Measurements from ENCODE around the gene CACNA1I. TPM values are rescaled to one million over a fixed set of nuclear protein-coding genes. Genes with fewer than 3 reads are reported as not detected.

Gene CACNA1I
- total RNA-seq, 1 experiment from 2014 or later, result 2.1 TPM

DNA sequence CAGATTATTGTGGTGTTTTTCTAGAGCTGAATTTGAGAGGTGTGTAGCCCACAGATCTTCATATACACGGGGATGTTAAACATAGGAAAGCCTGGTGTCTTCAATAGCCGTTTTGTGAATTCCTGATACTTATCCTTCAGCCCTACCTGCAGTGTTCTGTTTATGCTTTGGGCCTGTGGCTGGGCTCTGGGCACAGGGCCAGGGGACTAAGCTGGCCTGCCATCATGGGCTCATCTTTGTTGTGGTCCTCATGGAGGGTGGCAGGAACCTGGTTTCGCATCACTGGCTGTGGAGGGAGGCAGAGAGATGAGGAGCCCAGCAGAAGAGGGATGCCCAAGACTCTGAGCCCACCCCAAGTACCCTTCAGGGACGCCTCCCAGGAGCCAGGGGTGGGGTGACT is 112.4 kb downstream of the CACNA1I start:
- no peak for DNase-seq (ENCODE audit: low spot score)
- Mint-ChIP-seq H3K27me3 (ENCODE audit: low read depth) (no peaks in the 10 kb centered on the region), H3K36me3 (peaks cover 9% of the 10 kb centered on the region; the same call in 1 of the 2 replicates), H3K4me1 (peaks cover 3% of the 10 kb centered on the region; the same call in 1 of the 2 replicates), H3K9me3 (no peaks in the 10 kb centered on the region), H3K27ac (no peak overlapping the region), H3K4me3 (no peak overlapping the region)
- ChIA-PET POLR2A (no interaction called here), CTCF (no interaction called here)
- TF ChIP-seq, protein P1, sequence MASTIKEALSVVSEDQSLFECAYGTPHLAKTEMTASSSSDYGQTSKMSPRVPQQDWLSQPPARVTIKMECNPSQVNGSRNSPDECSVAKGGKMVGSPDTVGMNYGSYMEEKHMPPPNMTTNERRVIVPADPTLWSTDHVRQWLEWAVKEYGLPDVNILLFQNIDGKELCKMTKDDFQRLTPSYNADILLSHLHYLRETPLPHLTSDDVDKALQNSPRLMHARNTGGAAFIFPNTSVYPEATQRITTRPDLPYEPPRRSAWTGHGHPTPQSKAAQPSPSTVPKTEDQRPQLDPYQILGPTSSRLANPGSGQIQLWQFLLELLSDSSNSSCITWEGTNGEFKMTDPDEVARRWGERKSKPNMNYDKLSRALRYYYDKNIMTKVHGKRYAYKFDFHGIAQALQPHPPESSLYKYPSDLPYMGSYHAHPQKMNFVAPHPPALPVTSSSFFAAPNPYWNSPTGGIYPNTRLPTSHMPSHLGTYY (CRISPR knock-in tag; IDR thresholded peaks at IDR 0.05), result no peak
- TF ChIP-seq JAZF1 (CRISPR knock-in tag; IDR thresholded peaks at IDR 0.05) (no peak), GABPB1 (CRISPR knock-in tag; IDR thresholded peaks at IDR 0.05) (no peak)
- TF ChIP-seq, protein P2, sequence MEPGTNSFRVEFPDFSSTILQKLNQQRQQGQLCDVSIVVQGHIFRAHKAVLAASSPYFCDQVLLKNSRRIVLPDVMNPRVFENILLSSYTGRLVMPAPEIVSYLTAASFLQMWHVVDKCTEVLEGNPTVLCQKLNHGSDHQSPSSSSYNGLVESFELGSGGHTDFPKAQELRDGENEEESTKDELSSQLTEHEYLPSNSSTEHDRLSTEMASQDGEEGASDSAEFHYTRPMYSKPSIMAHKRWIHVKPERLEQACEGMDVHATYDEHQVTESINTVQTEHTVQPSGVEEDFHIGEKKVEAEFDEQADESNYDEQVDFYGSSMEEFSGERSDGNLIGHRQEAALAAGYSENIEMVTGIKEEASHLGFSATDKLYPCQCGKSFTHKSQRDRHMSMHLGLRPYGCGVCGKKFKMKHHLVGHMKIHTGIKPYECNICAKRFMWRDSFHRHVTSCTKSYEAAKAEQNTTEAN (CRISPR knock-in tag; IDR thresholded peaks at IDR 0.05), result no peak
- TF ChIP-seq, protein P3, sequence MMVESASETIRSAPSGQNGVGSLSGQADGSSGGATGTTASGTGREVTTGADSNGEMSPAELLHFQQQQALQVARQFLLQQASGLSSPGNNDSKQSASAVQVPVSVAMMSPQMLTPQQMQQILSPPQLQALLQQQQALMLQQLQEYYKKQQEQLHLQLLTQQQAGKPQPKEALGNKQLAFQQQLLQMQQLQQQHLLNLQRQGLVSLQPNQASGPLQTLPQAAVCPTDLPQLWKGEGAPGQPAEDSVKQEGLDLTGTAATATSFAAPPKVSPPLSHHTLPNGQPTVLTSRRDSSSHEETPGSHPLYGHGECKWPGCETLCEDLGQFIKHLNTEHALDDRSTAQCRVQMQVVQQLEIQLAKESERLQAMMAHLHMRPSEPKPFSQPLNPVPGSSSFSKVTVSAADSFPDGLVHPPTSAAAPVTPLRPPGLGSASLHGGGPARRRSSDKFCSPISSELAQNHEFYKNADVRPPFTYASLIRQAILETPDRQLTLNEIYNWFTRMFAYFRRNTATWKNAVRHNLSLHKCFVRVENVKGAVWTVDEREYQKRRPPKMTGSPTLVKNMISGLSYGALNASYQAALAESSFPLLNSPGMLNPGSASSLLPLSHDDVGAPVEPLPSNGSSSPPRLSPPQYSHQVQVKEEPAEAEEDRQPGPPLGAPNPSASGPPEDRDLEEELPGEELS (CRISPR knock-in tag; IDR thresholded peaks at IDR 0.05), result no peak
- no peak for ATAC-seq

DNA sequence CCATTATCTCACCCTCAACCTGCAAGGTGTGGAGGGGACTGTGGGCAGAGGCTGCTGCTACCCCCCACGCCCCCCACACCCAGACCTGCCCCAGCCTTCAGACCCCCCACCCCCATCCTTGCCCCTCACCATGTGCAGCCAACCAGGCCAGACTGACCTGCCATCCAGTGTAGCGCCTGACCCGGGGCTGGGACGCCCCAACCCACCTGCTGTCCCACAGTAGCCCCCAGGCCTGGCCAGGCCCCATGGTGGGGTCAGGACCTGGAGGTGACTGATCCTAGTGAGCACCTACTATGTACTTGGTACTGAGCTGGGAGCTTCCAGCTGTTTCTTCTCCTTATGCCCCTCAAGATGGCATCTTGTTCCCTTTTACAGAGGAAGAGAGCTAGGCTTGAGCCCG is 113.1 kb downstream of the CACNA1I start:
- H3K36me3 Mint-ChIP-seq, result peaks cover 9% of the 10 kb centered on the region; the same call in 1 of the 2 replicates
- H3K4me1 Mint-ChIP-seq, result peaks cover 3% of the 10 kb centered on the region; the same call in 1 of the 2 replicates
- no peaks in the 10 kb centered on the region for H3K9me3 Mint-ChIP-seq
- CTCF ChIA-PET, result no interaction called here
- H3K4me3 Mint-ChIP-seq, result no peak overlapping the region
- no peaks in the 10 kb centered on the region for H3K27me3 Mint-ChIP-seq (ENCODE audit: low read depth)
- DNase-seq (ENCODE audit: low spot score) (no peak), ATAC-seq (no peak)
- TF ChIP-seq ZNF671 (CRISPR knock-in tag; IDR thresholded peaks at IDR 0.05) (no peak), FOXK1 (CRISPR knock-in tag; IDR thresholded peaks at IDR 0.05) (no peak), HMGA2 (CRISPR knock-in tag; IDR thresholded peaks at IDR 0.05) (no peak), TCF7 (CRISPR knock-in tag; IDR thresholded peaks at IDR 0.05; ENCODE audit: low read depth) (no peak), RORB (CRISPR knock-in tag; IDR thresholded peaks at IDR 0.05) (no peak), FOXP1 (CRISPR knock-in tag; IDR thresholded peaks at IDR 0.05; ENCODE audit: borderline replicate concordance) (no peak)
- TF ChIP-seq, protein P4, sequence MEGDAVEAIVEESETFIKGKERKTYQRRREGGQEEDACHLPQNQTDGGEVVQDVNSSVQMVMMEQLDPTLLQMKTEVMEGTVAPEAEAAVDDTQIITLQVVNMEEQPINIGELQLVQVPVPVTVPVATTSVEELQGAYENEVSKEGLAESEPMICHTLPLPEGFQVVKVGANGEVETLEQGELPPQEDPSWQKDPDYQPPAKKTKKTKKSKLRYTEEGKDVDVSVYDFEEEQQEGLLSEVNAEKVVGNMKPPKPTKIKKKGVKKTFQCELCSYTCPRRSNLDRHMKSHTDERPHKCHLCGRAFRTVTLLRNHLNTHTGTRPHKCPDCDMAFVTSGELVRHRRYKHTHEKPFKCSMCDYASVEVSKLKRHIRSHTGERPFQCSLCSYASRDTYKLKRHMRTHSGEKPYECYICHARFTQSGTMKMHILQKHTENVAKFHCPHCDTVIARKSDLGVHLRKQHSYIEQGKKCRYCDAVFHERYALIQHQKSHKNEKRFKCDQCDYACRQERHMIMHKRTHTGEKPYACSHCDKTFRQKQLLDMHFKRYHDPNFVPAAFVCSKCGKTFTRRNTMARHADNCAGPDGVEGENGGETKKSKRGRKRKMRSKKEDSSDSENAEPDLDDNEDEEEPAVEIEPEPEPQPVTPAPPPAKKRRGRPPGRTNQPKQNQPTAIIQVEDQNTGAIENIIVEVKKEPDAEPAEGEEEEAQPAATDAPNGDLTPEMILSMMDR (IDR thresholded peaks at IDR 0.05), result no peak
- TF ChIP-seq, protein P5, sequence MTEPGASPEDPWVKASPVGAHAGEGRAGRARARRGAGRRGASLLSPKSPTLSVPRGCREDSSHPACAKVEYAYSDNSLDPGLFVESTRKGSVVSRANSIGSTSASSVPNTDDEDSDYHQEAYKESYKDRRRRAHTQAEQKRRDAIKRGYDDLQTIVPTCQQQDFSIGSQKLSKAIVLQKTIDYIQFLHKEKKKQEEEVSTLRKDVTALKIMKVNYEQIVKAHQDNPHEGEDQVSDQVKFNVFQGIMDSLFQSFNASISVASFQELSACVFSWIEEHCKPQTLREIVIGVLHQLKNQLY (CRISPR knock-in tag; IDR thresholded peaks at IDR 0.05), result no peak
- TF ChIP-seq, protein P6, sequence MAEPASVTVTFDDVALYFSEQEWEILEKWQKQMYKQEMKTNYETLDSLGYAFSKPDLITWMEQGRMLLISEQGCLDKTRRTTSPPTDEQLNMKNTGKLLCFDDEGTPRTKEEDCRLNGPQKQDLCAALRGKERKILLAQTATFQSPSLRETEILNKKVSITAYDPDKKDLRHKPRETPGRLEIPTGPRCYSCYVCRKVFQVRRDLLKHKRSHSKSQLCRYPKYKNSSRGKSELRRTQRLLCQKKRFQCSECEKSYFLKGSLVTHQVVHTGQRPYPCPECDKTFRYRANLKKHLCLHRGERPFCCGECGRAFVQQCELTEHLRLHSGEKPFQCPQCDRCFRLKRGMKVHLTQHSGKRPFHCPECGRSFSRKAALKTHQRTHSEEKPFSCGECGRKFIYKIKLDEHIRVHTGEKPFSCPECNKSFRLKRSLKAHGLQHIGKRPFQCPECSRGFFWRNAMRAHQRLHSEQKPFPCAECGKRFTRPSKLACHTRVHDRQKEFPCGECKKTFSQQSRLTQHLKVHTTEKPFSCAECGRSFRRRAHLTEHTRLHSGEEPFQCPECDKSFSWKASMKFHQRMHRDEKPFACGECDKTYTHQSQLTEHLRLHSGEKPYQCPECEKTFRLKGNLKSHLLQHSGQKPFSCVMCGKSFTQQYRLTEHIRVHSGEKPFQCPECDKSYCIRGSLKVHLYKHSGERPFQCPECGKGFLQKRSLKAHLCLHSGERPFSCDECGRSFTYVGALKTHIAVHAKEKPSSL (CRISPR knock-in tag; conservative IDR thresholded peaks at IDR 0.05), result no peak
- TF ChIP-seq, protein P7, sequence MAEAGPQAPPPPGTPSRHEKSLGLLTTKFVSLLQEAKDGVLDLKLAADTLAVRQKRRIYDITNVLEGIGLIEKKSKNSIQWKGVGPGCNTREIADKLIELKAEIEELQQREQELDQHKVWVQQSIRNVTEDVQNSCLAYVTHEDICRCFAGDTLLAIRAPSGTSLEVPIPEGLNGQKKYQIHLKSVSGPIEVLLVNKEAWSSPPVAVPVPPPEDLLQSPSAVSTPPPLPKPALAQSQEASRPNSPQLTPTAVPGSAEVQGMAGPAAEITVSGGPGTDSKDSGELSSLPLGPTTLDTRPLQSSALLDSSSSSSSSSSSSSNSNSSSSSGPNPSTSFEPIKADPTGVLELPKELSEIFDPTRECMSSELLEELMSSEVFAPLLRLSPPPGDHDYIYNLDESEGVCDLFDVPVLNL (CRISPR knock-in tag; IDR thresholded peaks at IDR 0.05; ENCODE audit: borderline replicate concordance, low read depth), result no peak
- no peak overlapping the region for H3K27ac Mint-ChIP-seq
- POLR2A ChIA-PET, result no interaction called here
